ENCODE results near the gene GALNT9.

The GALNT9 gene

DNA sequence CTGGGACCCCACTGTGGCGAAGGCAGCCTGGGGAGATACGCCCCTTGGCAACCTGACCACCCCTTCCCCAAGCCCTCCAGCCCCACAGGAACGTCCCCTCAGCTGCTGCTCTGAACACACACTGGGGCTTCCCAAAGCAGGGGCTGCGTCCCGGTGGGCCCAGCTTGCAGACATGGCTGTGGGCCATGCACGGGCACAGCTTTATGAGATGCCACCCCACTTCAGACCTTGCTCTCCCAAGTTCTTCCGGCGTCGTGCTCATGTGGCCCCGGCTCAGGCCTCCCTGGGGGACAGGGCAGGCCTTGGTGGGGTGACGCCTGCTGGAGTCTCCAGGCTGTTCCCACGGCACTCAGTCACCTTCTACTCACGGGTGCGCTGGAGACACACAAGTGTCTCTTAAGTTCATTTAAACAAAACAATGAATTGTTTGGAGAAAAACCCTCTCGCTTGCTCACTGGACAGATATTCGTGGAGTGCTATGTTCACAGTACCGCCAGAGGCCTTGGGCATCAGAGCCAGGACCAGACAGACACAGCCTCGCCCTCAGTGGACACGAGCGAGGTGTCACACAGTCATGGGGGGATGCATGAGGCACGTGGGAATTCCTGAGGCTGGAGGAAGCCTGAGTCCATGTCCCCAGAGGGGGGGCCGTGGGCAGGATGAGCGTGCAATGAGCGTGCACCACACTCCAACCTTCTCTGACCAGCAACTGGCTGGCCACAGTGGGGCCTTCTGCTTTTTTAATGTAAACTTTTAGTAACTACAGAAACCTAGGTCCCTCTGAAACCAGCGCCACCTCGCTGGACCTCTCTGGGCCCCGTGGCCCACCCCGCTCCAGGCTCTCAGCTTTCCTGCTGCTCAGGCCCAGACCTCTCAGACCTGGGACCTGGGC, 4.3 kb downstream of the GALNT9 start:
- DNase-seq, result no peak

GRCh38 chr12:132324173-132324572, 5.2 kb downstream of the GALNT9 start:
- DNase-seq, result no peak

GRCh38 chr12:132323171-132324010, 6.0 kb downstream of the GALNT9 start:
- DNase-seq, result no peak

DNA sequence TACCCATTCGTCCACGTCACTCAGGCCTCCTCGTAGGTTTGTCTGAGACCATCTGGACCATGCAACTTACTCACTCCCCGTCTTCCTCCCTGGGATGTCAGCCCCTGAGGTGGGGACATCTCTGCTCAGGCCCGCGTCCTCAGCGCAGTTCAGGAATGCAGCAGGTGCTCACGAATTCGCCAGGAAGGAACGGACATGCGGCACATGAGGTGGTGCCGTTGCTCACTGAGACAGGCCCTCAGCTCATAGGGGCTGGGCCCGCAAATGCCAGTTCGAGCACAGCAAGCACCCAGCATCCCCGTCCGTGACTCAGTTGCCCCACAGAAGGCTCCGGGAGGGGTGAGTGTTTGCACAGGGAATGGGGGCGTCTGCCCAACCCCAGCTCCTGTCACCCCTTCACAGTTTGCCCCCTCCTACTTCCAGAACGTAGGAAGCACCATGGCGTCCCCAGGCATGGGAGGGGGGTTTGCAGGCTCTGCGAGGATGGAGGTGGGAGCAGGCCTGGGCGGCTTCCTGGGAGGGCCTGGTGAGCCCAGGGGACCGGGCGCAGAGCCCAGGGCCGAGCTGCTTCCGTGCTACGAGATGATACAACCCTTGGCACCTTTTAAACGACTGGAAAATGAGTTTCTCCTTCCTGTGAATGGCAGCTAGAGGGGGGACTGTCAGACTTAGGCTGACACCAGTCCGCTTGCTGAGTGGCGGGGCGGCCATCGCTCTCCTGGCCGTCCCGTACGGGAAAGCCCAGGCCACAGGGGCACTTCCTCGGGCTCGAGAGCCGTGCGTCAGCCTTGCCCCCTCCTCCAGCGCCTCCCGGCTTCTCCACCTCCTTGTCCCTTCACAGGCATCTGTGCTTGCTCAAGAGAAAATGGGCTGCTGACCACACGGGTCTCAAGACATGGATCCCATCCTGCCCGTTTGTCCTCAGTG, 6.9 kb downstream of the GALNT9 start:
- no peak for DNase-seq

- DNase-seq, result no peak
Measured at GRCh38 chr12:132321321-132322118, 7.9 kb downstream of the GALNT9 start.

- no peak for DNase-seq
Measured at GRCh38 chr12:132320767-132321211, 8.6 kb downstream of the GALNT9 start.

GRCh38 chr12:132319991-132320570, 9.3 kb downstream of the GALNT9 start:
- no peak for DNase-seq

GRCh38 chr12:132319359-132319950, 9.9 kb downstream of the GALNT9 start:
- no peak for DNase-seq

DNA sequence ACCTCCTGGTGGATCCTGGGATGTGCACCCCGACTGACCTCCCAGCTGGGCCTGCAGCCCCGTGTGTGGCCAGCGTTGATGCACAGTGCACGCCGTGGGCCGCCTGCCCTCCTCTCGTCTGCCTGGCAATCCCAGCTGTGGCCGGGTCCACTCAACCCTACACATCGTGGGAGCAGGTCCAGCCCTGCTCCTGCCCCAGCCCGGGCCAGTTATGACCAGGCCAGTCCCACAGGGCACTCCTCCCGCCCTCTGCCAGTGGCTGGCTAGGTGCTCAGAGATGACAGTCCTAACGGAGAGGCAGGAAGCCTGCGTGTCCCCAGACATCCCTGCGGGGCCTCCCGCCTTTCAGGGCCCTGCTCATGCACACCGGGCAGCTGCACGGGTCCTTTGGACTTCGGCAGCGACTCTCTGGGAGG, 10.8 kb downstream of the GALNT9 start:
- DNase-seq, result no peak

GRCh38 chr12:132318135-132318534, 11.3 kb downstream of the GALNT9 start:
- DNase-seq, result no peak

GRCh38 chr12:132317233-132317938, 12.0 kb downstream of the GALNT9 start:
- no peak for DNase-seq

DNA sequence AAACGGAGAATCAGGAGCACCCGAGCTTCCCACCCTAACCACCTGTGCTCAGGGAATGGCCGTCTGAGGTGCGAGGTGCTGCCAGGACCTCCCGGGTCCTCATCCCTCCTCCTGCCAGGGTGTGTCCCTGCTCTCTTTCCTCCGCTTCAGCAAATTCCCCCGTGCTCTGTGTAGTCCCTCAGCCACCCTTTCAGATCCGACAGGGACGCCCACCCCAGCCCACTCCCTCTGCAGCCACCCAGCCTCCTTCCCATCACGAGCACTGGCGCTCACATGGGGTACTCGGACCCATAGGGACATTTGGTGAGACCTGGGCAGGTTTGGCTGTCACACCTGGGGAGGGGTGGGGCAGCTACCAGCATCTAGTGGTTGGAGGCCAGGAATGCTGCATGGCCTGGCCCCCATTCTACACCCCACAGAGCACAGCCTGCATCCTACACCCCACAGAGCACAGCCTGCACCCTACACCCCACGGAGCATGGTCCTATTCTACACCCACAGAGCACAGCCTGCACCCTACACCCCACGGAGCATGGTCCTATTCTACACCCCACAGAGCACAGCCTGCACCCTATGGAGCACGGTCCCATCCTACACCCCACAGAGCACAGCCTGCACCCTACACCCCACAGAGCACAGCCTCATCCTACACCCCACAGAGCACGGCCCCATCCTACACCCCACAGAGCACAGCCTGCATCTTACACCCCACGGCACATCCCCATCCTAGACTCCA, 12.7 kb downstream of the GALNT9 start:
- no peak for DNase-seq

DNA sequence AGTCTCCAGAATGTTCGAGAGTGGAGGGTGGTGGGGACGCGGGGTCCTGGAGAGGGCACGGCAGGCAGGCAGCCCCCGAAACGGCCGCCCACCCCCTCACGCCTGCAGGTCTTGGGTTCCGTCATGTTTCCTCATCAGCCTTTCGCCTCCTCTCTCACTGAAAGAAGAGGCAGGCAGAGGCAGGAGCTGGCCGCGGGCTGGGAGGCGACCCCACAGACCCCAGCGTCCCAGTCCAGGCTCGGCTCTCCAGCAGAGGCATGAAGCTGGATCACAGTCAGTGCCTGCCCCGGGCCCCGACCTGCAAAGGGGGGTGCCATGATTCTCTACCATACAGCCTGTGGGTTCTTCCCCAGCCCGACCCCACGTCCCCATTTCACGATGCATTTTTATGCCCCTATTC, 13.4 kb downstream of the GALNT9 start:
- no peak for DNase-seq

DNA sequence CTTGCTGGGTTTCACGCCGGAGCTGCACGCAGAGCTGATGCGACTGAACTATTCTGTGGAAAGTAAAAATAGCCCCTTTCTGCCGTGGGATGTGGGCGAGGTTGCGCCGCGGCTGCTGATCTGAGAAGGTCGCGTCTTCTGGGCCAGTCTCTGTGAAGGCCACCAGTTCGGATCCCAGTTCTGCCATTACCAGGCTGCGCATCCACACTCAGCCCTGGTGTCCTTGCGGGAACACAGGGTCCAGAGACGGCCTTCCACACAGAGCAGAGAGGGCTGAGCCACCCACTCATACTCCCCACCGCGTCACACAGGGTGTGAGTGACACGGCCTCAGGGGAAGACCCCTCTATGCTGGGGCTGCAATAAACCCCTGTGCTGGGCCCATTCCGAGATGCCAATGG, 13.9 kb downstream of the GALNT9 start:
- DNase-seq, result no peak

- DNase-seq, result no peak
Measured at GRCh38 chr12:132314516-132315233, 14.7 kb downstream of the GALNT9 start.

- no peak for DNase-seq
Measured at GRCh38 chr12:132314035-132314434, 15.4 kb downstream of the GALNT9 start.

DNA sequence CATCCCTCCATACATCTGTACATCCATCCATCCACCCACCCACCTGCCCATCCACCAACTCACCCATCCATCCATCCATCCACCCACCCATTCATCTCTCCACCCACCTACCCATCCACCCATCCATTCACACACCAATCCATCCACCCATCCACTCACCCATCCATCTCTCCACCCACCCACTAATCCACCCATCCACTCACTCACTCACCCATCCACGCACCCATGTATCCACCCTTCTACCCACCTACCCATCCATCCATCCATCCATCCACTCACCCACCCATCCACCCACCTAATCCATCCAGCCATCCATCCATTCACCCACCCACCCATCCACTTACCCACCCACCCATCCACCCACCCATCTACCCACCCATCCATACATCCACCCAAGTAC, 16.2 kb downstream of the GALNT9 start:
- DNase-seq, result no peak

GRCh38 chr12:132312516-132312915, 16.9 kb downstream of the GALNT9 start:
- DNase-seq, result no peak
